NCI-H510A treated with DMSO at 0.1 percent for 48 hours (cell line): ENCODE measurements around the gene BORCS8.
"Not testable (repeated sequence)": the region's sequence is repeated elsewhere in the genome, so short reads cannot be mapped to it uniquely, and the experiment has no call there.

Source experiments
- DNase-seq: peaks from one replicate; lab custom pipeline; 2025; lab: John Stamatoyannopoulos, UW

Gene BORCS8

DNA sequence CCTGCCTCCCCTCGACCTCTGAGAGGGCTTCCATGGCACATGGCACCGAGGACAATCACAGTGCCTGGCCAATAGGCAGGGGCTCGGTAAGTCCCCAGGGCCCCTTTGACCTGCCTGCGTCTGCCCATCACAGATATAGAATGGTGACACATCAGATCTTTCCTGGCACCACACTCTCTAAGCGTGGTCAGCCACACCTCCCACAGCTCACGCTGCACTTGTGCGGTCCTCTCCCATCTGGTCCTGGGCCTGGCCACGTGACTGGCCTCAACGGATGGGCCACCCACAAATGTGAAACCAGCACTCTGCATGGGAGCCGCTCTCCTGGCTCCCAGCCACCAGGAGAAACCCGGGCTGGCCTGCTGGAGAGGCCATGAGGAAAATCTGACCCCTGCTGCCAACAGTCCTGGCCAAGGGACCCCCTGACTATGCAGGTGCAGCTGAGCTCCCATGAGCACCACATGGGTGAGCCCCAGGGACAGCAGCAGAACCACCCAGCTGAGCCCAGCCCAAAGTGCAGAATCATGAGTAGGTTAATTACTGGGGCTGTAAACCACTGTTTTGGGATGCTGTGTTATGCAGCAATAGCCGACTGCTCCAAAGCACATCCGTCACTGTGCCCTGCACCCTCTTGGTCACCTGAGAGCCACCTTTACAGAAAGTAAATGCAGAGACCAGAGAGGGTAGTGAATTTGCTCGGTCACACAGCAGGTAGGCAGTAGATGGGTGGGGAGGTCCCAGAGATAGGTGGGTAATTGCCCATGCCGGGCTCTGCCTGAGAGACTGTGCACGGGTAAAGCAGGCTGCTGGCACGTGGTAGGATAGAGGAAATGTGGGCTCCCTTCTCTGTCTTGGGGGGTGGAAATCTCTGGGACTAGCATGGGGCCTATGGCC is 12.2 kb downstream of the BORCS8 start:
- no peak for DNase-seq

DNA sequence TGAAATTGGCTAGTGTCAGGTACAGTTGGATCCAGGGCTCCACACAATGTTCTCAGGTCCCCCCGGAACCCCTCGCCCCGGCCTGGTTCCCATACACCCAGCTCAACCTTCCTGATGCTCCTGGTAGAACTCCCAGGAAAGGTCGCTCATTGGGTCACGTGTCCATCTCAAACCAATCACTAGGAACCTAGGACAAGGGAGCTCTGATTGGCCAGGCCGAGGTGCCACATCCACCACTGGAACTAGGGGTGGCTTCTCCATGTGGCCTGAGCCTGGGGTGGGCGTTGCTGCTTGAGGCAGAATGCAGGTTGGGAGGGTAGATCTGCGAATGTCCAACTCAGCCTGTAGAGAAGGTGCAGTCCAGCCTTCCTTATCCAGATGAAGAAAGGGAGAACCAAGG is 15.0 kb downstream of the BORCS8 start:
- DNase-seq: no peak

DNA sequence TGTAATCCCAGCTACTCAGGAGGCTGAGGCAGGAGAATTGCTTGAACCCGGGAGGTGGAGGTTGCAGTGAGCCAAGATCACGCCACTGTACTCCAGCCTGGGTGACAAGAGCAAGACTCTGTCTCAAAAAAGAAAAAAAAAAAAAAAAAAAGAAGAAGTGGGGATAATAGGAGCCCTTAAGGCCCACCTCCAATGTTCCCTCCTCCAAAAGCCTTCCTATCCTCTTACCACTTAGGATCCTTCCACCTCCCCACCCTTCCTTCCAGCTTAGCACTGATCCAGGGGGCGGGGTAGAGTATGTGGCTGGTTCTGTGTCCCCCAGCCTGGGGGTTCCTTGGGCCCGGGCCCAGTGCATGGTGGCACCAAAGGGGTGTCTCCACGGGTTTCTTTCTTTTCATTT is 18.7 kb downstream of the BORCS8 start:
- not testable (repeated sequence) for DNase-seq

DNA sequence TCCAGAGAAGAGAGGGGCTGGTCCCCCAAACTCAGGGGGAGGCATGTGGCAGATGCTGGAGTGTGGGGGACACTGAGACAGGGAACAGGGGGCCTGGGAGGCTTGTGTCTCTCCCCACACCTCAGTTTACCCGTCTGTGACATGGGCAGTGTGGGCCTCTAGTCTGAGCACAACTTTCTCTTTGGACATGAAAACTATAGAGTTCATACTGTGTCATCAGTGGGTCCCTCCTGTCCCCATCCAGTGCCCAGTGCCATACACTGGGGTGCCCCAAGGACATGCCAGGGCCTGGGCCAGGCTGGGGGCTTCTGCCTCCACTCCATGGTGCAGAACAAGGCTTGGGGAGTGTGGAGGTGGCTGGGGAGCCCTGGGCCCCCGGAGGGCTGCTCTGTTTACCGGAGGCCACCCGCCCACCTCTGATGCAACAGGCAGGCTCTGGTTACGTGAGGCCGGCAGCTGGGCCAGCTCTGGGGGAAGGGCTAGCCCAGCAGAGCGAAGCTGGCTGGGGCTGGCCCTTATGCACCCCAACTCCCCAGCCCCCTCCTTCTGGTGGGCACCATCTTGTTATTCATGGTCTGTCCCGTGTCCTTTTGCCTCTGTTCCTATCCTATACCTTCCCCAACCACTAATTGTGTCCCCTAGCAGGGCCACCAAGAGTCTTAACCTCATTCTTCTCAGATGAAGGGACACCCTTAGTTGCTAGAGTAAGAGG is 20.0 kb downstream of the BORCS8 start:
- peak; percentile 11 for DNase-seq

DNA sequence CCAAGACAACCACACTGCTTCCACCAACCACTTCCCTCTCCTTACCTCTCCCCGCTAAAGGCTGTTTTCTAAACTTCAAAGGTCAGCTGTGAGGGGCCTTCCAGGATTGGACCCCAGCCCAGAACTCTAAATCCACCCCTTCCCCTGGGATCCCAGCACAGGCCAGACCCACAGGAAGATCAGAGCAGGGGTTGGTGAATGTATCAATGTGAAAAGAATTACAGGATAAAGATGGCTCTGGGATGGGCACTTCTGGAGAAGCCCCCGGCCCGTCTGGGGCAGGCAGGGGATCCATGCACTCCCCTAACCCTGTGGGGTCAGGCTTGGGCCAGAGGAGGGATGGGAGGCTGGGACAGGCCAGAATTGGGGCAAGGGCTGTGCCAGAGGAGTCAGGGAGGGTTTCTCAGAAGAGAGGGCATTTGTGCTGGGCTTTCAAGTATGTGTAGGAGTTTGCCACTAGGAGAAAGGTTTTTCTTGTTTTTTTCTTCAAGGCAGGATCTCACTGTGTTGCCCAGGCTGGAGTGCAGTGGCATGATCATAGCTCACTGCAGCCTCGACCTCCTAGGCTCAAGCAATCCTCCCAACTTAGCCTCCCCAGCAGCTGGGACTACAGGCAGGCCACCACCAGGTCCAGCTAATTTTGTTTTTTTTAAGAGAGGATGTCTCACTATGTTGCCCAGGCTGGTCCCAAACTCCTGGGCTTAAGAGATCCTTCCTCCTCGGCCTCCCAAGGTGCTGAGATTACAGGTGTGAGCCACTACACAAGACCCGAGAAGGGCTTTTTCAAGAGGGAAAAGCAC is 20.9 kb downstream of the BORCS8 start:
- no peak for DNase-seq

DNA sequence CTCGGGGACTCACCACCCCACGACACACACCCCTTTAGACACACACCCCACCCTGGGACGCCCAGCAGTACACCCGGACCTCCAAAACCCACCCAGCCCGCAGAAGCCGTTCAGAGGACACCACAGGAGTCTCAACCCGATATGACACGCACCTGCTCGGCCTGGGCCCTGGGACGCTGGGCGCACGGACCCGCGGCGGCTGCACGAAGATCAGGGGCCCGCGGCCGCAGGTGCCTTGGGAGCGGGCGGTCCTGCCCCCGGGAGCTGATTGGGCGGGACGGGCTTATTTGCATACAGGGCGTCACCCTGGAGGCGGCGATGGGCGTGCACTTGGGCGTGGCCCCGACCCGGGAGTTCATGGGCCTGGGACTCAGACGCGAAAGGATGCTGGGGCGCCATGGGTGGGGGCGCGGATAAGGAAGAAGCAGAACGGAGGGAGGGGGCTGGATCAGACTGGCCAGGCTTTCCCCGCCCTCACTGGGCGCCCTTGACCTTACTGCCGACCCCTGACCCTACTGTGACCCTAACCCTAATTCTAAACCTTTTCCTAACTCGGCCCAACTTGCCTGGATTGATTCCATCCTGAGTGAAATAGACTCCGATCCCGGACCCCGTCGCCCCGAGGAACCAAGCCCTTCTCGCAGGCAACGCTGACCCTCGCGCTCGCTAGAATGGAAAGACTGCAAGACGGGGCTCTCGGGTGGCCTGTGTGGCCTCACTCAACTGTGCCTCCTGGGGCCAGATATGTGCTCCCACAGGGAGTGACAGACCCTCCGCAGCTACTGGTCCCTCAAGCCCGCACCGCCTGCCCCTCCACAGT is 21.7 kb downstream of the BORCS8 start, which contains the start of gene MEF2B:
MEF2B (minus strand) TSS at position 211 of the 820 bp plus-strand sequence. CDS start 19,528 bp downstream, outside the sequence.
- peak; percentile 56 for DNase-seq

DNA sequence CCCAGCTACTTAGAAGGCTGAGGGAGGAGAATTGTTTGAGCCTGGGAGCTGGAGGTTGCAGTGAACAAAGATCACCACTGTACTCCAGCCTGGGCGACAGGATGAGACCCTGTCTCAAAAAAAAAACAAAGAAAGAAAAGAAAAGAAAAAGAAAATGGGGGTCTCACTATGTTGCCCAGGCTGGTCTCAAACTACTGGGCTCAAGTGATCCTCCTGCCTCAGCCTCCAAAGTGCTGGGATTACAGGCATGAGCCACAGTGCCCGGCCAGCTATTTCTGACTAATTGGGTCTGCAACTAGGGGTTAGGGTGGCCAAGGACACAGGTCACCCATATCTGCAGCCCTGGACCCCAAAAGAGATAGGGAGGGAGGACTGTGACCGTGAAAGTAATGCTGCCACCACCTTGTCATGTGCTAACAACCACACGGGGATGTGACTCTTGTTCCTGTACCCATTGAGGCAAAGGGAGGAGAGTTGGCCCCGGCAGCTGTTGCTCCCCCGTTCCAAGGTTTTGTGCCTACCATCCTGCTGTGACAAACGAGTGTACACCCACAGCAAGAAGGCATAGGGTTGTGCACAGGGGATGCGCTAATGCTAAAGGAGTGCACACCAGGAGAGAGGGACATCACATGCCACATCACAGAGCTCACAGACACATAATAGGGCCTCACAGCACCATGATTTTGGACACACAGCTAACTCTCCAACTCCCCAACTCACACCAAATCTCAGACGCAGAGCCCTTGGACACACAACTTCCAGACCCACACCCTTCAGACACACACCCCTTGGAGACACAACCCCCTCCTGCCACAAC is 22.5 kb downstream of the BORCS8 start:
- no peak for DNase-seq

DNA sequence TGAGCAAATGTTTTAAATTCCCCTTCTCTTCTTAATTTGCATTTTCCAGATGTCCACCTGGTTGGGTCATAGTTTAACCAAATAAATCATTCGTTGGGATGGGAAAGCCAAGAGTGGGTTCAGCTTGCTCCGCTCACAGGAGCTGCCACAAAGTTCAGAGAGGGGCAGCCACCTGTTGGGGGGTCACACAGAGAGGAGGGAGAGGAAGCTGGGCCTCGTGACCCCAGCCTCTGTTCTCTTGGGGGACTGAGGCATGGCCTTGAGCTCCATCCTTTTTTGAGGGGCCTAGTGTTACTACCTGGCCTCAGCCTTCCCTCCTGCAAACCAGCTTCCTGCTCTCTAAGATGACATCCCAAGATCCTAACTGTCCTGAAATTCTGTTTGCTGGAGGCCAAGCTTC is 24.3 kb downstream of the BORCS8 start:
- no peak for DNase-seq

DNA sequence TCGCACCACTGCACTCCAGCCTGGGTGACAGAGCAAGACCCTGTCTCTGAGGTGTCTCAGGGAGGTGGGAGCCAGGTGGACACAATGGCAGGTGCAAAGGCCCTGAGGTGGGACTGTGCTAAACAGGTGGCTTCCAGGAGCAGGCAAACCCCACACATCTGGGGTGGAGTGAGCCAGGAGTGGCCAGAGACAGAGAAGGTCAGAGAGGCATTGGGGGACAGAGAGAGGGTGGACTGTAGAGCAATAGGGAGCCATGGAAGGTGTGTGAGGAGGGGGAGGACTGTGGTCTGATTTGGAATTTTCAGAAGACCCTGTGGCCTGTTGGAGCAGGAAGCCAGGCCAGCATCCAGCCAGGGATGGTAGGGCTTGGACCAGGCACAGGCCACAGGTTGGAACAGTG is 26.6 kb downstream of the BORCS8 start:
- DNase-seq: no peak

DNA sequence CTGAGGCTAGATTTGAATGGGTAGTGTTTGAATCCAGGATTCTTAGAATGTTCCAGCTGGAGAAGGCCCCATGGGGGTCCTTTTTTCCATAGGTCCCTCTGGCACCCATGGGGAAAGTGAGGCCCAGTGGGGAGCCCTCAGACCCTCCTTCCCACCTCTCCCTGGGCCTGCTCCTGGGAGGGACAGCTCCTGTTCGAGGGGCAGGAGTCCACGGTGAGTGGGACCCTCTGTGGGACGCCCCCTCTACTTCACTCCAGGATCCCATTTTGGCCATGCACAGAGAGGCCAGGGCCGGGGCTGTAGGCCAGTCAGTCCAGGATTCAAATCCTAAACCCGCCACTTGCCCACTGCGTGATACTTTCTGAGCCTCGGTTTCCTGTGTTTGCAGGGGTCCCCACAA is 29.5 kb downstream of the BORCS8 start:
- no peak for DNase-seq

DNA sequence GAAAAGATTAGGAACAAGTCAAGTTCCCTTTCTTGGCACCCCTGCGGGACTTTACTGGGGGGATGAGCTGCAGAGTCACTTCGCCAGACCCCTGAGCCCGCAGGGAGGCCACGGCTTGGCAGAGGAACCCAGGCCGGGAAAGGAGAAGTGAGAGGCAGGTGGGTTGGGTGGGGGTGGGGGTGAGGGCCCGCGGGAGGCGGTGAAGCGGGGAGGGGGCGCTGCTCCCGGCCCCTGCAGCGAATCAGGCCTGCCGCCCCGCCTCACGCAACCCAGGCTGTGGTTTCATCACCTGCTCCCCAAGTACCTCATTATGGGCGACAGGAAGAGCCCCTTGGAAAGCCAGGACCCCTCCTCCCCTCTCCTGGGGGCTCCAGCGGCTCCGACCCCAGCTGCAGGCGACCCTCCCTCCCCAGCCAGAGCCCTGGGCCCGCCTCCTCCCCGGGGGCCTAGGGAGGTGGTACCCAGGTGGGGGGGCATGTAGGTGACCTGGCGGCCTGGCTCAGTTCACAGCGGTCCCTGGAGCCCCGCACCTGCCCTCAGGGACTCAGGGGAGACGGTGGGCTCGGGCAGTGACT is 31.4 kb downstream of the BORCS8 start:
- no peak for DNase-seq

DNA sequence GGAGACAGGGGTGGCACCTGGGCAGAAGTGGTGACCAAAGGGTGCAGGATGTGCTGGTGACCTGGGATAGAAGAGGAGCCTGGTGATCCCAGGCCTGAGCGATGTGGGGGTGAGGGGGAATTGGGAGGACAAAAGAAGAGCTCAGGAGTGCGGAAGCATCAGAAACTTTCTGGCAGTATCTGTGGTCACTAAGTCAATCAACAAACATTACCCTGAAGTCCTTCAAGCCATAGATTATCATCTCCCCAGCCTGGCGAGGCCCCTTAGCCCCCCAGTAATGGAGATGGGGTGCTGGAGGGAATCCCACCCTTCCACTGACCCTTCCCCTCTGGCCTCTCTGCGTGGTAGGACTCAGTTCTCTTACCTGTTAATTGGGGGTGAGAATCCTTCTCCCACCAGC is 32.4 kb downstream of the BORCS8 start:
- DNase-seq: no peak

DNA sequence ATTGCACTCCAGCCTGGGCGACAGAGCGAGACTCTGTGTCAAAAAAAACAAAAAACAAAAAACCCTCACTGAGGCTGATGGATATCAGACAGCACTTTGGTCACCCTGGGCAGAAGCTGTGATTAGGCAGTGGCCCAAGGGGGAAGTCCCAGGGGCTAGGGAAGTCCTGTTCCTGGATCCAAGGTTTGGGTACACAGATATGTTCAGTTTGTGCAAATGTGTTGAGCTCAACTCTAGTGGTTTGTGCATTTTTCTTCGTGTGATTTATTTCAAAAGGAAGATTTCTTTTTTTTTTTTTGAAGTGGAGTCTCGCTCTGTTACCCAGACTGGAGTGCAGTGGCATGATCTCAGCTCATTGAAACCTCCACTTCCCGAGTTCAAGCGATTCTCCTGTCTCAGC is 34.1 kb downstream of the BORCS8 start:
- DNase-seq: no peak

DNA sequence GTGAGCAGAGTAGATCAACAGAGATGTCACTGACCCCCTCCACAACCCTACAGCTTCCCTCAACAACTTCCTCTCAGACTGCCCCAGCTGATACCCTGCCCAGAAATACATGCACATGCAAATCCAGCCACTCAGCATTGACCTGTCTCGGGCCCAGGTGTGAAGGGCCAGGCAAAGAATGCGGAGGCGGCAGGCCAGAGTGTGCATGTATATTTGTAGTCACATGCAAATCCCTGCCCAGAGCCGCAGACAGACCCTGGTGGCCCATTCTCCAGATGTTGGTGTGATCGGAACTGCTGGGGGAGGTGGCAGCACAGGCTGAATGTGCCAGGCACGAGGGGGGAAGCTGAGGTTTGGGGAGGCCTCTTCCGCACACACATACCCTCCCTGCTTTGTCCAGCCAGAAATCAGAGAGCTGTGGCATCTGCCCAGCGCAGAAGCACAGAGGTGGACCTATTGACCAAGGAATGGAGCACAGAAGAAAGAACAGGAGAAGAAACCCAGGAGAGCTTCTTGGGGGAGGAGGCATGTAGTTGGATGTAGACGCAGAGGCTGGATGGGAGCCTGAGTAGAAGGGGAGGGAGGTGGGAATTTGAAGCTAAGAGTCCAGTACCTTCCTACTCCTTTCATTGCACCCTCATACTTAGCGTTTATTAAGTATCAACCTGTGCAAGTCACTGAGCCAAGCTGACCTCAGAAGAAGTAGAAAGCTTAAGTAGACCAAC is 36.3 kb downstream of the BORCS8 start:
- DNase-seq: no peak

DNA sequence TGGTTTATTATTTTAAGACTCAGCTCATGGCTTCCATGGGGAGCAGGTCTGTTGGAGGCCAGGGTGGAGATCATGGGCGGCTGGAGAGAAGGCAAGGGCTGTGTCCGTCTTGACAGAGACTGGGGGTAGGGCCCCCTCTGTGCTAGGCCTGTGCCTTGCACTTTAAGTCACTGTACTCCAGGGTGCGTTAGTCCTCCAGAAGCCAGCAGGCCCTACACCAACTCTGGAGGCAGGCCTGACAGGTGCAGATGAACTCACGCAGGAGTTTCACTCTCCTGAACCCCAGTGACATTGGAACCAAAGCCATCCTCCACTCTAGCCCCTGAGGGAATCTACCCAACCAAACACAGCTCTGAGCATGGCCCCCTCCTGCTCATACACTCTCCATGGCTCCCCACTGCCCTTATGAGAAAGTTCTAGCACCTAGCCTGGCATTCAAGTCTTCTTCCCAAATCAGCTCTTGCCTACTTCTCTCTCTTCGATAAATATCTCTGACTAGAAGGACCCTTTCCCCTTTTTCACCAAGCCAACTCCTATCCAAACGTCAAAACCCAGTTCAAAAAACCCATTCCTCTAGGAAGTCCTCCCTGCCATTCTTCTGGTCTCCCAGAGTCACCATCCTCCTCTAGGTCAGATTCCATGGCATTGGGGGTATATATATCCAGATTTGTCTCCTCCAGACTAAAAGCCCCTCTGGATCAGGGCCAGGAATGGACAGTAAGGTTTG is 37.0 kb downstream of the BORCS8 start:
- no peak for DNase-seq

DNA sequence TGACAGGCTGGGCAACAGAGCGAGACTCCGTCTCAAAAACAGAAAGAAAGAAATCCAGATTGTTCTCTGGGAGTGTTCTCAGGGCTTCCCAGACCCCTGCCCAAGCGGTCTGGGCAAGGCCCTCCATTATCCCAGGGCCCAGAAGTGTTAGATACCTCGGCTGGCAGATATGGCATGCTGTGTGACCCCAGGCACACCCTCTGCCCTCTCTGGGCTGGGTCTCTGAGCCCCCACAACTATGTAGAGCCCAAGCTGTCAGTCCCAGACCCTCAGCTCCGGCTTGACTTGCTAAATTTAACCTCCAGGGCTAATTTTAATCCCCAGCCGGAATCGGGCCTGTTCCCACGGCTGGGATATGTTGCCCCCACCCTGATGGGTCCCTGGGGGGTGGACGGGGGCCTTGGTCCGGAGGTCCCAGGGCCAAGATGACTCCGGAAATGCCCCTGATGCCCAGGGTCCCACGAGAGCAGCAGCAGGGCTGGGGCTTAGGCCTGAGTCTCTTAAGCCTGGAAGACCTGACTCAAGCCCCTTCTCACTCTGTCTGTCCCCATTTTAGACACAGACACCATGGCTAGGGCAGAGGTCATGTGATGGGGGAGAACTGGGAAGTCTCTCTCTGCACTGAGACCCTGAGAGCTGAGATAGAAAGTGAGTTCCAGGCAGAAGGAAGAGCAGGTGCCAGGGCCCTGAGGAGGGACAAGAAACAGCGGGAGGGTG is 39.1 kb downstream of the BORCS8 start:
- DNase-seq: no peak

DNA sequence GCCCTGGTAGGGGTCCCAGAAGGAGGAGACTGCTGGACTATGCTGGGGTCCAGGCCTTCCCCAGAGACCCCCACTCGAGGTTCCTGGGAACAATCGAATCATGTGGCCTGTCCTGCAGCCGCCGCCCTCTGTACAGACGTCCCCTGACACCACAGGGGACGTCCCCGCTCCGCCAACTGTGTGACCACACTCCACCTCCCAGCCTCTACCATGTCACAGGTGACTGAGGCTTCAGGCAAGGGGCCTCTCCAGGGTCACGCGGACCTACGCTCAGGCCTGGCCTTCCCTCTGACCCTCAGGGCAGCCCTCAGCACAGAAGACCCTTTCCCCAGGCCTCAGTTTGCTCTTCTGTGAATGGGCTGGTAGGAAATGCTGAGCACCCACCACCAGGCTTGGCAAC is 40.5 kb downstream of the BORCS8 start:
- DNase-seq: no peak

DNA sequence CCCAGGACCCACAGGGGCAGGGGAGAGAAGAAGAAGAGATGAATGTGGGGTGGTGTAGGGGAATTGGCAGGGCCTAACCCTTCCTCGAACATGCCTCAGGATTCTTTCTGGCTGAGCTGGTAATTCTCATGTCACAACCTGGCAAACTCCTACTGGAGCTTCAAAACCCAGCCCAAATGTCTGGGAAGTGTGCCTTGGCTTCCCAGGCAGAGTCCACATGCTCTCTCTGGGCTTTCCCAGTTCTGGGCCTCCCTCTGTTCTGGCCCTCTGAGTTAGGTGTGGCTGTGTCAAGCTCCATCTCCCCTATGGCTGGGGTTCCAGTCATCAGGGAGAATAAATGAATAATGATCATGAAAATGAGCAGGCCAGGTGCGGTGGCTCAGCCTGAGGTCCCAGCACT is 42.5 kb downstream of the BORCS8 start:
- DNase-seq: no peak
